Neural crest cell (in vitro differentiated cells): ENCODE measurements around the gene RGS7. TPM values are rescaled to one million over a fixed set of nuclear protein-coding genes. Genes with fewer than 3 reads are reported as not detected.

ENCODE experiments used
- DNase-seq: peaks from one replicate; pipeline ENCODE4 v3.0.0; 2021; ENCODE audit warnings: low read depth, mixed read lengths, low spot score
- H3K27ac Mint-ChIP-seq: one replicate; pipeline ENCODE4 v1.8.0; 2021; ENCODE audit warnings: mild to moderate bottlenecking, mixed read lengths; ENCODE audit not compliant: unreplicated experiment
- H3K27me3 Mint-ChIP-seq: 2 replicates; pipeline ENCODE4 v1.8.0; 2021; ENCODE audit warnings: low read depth, mild to moderate bottlenecking, mixed read lengths
- H3K36me3 Mint-ChIP-seq: 2 replicates; pipeline ENCODE4 v1.8.0; 2021; ENCODE audit warnings: low read depth, mild to moderate bottlenecking, mixed read lengths
- H3K4me1 Mint-ChIP-seq: 2 replicates; pipeline ENCODE4 v1.8.0; 2021; ENCODE audit warnings: mixed read lengths
- H3K4me3 Mint-ChIP-seq: one replicate; pipeline ENCODE4 v1.8.0; 2021; ENCODE audit warnings: mild to moderate bottlenecking, mixed read lengths
- H3K9me3 Mint-ChIP-seq: 2 replicates; pipeline ENCODE4 v1.8.0; 2021; ENCODE audit warnings: mixed read lengths
- CTCF ChIP-seq: fragments of 200-600 bp; sonication (generic); conservative IDR thresholded peaks from 2 replicates; pipeline ENCODE4 v1.5.0; 2021; ENCODE audit warnings: antibody characterized with exemption, mild to moderate bottlenecking
- total RNA-seq: library from RNA; stranded (reverse); gene quantifications from 2 replicates; pipeline ENCODE4 v1.2.1, GENCODE V29; 2021

Gene RGS7
- total RNA-seq, 1 donor from 2014 or later, result 0.65 TPM

- Mint-ChIP-seq H3K36me3 (no peaks in the 10 kb centered on the region), H3K27ac (no peak overlapping the region), H3K4me3 (no peak overlapping the region), H3K4me1 (no peaks in the 10 kb centered on the region), H3K27me3 (peaks cover 5% of the 10 kb centered on the region), H3K9me3 (no peaks in the 10 kb centered on the region)
- TF ChIP-seq CTCF, result no peak
- no peak for DNase-seq
Observed at GRCh38 chr1:241219449-241219848, 137.6 kb downstream of the RGS7 start.

GRCh38 chr1:241217516-241217915 lies 139.5 kb downstream of the RGS7 start:
- Mint-ChIP-seq H3K27ac (no peak overlapping the region), H3K4me3 (no peak overlapping the region)

GRCh38 chr1:241215683-241216082 lies 141.3 kb downstream of the RGS7 start:
- no peaks in the 10 kb centered on the region for H3K4me1 Mint-ChIP-seq
- no peaks in the 10 kb centered on the region for H3K9me3 Mint-ChIP-seq
- H3K27me3 Mint-ChIP-seq, result peaks cover 4% of the 10 kb centered on the region
- H3K27ac Mint-ChIP-seq, result no peak overlapping the region
- no peak for DNase-seq
- no peak for TF ChIP-seq CTCF
- H3K4me3 Mint-ChIP-seq, result no peak overlapping the region
- H3K36me3 Mint-ChIP-seq, result no peaks in the 10 kb centered on the region

More at GRCh38 chr1:241217516-241217915, 139.5 kb downstream of the RGS7 start:
- Mint-ChIP-seq H3K4me1 (no peaks in the 10 kb centered on the region), H3K36me3 (no peaks in the 10 kb centered on the region), H3K9me3 (no peaks in the 10 kb centered on the region), H3K27me3 (peaks cover 5% of the 10 kb centered on the region)
- DNase-seq, result no peak
- TF ChIP-seq CTCF, result no peak

GRCh38 chr1:241215203-241215602 lies 141.8 kb downstream of the RGS7 start:
- H3K27ac Mint-ChIP-seq, result no peak overlapping the region
- no peak for DNase-seq
- H3K27me3 Mint-ChIP-seq, result peaks cover 2% of the 10 kb centered on the region
- H3K9me3 Mint-ChIP-seq, result no peaks in the 10 kb centered on the region
- H3K36me3 Mint-ChIP-seq, result no peaks in the 10 kb centered on the region
- no peak for TF ChIP-seq CTCF
- H3K4me1 Mint-ChIP-seq, result no peaks in the 10 kb centered on the region
- no peak overlapping the region for H3K4me3 Mint-ChIP-seq

- no peak overlapping the region for H3K27ac Mint-ChIP-seq
- H3K36me3 Mint-ChIP-seq, result no peaks in the 10 kb centered on the region
- no peak for TF ChIP-seq CTCF
Observed at GRCh38 chr1:241213139-241213538, 143.9 kb downstream of the RGS7 start.

GRCh38 chr1:241212628-241213027 lies 144.4 kb downstream of the RGS7 start:
- H3K4me1 Mint-ChIP-seq, result no peaks in the 10 kb centered on the region
- no peak overlapping the region for H3K27ac Mint-ChIP-seq
- no peaks in the 10 kb centered on the region for H3K36me3 Mint-ChIP-seq
- no peak overlapping the region for H3K4me3 Mint-ChIP-seq
- DNase-seq, result no peak
- no peaks in the 10 kb centered on the region for H3K27me3 Mint-ChIP-seq
- H3K9me3 Mint-ChIP-seq, result no peaks in the 10 kb centered on the region
- TF ChIP-seq CTCF, result no peak

More at GRCh38 chr1:241213139-241213538, 143.9 kb downstream of the RGS7 start:
- DNase-seq, result no peak
- Mint-ChIP-seq H3K4me3 (no peak overlapping the region), H3K9me3 (no peaks in the 10 kb centered on the region), H3K4me1 (no peaks in the 10 kb centered on the region), H3K27me3 (no peaks in the 10 kb centered on the region)
